GM18520 (cell line): ENCODE results near the gene PITPNM3.

ENCODE experiments used
- ATAC-seq: cut with Tn5 transposase; IDR thresholded peaks from one replicate; pipeline ENCODE4 v1.9.1; 2021; ENCODE audit not compliant: unreplicated experiment

PITPNM3 gene

GRCh38 chr17:6464446-6465041, 91.8 kb downstream of the PITPNM3 start:
- no peak for ATAC-seq

GRCh38 chr17:6463616-6464445, 92.5 kb downstream of the PITPNM3 start:
- ATAC-seq: no peak

- ATAC-seq: no peak
These were observed 93.7 kb downstream of the PITPNM3 start for GRCh38 chr17:6462692-6463091.

DNA sequence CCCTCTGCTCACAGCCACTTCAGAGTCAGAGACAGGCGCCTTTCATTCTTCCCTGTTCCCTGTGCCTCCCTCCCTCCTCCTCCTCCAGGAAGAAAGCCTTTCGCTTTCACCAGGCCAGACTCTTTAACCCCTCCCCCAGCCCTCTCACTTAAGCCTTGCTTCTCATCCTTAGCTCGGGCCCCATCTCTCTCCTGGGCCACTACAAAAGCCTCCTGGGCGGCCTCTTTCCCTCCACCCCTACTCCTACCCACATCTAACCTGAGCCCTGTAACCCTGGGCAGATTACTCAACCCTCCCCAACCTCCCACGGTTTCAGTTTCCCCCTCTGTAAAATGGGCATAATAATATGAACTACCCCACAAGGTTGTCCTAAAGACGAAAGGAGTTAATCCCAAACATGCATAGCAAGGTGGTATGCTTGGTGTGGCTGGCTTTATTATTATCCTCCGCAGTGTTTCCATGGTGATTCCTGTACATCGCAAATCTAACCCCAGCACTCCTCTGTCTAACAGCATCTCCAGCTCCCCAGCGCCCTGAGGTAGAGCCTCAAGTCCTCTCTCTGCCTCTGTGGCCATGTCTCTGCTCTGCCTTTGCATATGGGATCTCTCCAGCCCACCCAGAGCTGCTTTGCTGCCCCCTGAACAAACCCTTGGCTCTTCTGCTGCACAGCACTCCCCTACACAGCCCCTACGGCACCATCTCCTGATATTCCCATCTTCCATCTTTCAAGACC, 94.4 kb downstream of the PITPNM3 start:
- no peak for ATAC-seq

- no peak for ATAC-seq
These were observed 95.1 kb downstream of the PITPNM3 start for GRCh38 chr17:6461246-6461645.

DNA sequence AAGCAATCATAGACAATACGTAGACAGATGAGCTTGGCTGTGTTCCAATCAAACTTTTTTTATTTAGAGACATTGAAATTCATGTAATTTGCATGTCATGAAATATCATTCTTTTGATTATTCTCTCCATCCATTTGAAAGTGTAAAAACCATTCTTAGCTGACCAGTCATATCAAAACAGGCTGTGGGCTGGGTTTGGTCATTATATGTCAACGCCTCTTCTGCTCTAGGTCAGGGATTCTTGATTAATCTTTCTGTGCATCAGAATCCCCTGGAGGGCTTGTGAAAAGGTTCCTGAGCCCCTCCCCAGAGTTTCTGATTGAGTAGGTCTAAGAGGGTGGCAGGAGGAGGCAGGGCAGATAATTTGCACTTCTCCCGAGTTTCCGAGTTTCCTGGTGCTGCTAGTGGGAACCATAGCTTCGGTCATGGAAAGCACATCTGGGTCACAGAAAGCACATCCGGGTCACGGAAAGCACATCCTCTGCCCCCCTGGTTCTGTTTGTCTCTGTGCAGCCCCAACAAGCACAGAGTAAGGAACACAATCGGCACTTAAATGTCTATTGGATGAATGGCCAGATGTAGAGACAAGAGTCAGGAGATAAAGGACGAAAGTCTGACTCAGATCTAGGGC, 95.7 kb downstream of the PITPNM3 start:
- ATAC-seq: no peak

DNA sequence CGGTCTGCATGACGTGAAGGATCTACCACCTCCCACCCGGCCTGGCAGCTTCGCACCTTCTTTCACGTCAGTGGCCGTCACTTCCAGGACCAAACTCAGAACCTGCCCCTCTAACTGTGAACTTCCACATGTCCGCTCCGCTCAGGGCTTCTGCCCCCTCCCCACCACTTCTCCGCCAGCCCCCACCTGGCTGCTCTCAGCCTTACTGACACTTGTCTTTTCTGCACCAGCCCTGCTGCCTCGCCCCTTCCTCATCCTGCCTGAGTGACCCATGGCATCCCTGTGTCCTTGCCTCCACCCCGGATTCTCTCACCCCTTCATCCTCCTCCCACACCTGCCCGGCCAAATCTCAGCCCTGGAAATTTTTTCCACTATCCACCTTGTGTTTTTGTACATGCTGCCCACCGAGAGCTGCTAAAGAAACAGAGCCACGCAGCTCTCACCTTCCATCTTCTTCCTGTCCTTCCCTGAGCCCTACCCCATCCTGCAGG, 97.8 kb downstream of the PITPNM3 start:
- ATAC-seq: no peak

DNA sequence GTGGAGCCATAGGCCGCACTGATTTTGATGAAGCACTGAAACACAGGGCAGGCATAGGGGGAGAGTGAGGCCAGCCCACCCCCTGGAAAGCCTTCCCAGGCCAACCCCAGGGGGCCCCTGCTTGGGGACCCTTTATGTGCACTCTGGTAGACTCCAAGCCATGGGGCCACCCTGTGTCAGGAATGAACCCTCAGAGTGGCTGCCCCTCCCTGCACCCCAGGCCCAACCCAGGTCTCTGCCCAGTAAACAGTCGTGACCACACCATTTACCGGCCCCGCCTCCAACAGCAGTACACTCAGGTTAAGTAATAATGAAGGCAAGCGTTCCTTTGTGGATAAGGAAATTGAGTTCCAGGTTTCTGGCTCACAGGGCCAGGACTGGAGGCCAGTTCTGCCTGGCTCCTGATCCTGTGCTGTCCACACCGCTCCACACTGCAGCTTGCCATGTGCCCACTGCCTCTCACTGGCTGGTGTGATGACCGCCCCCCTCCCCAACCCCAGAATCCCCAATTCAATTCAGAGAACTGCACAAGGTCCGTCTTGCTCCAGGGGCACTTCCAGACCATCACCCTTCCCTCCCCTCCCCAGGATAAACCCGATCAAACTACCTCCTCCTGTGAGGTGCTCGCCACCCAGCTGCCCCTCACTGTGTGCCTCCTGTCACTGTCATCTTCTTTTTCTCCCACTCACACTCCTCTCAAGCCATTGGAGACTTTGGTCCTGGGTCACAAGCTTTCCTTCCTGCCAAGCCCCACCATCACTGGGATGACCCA, 98.5 kb downstream of the PITPNM3 start:
- no peak for ATAC-seq

- ATAC-seq: no peak
These were observed 99.3 kb downstream of the PITPNM3 start for GRCh38 chr17:6456914-6457687.

DNA sequence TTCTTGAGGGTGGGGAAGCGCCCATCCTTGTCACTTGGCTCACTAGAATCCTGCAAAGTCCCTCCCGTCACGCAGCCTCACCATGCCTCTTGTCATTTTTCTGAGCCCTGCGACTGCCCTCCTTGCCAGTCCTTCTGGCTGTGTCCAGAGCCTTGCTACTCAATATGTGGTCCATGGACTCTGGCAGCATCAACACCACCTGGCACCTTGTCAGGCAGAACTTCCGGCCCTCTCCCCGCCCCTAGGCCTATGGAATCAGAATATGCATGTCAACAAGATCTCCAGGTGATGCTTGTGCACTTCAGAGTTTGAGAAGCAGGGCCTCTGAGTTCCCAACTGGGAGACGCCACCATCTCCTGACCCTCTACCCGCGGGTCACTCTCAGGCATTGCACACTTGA, 100.0 kb downstream of the PITPNM3 start:
- no peak for ATAC-seq

DNA sequence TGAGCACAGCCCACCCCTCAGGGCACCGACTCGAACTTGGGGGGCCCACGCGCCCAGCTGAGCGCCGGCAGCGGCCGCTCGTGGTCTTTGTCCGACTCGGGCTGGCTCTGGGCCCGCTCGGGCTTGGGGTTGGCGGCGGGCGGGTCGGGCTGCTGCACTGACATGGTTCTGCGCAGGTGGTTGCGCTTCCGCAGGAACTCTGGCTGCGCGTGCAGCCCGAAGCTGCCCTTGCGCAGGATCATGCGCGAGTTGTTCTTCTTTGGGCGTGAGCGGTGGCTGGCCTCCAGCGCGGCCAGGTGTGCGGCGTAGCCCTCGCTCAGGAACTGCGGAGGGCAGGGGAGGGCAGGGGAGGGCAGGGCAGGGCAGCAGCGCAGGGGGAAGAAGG, 101.0 kb downstream of the PITPNM3 start:
- no peak for ATAC-seq

- ATAC-seq: no peak
These were observed 101.6 kb downstream of the PITPNM3 start for GRCh38 chr17:6454495-6455320.

DNA sequence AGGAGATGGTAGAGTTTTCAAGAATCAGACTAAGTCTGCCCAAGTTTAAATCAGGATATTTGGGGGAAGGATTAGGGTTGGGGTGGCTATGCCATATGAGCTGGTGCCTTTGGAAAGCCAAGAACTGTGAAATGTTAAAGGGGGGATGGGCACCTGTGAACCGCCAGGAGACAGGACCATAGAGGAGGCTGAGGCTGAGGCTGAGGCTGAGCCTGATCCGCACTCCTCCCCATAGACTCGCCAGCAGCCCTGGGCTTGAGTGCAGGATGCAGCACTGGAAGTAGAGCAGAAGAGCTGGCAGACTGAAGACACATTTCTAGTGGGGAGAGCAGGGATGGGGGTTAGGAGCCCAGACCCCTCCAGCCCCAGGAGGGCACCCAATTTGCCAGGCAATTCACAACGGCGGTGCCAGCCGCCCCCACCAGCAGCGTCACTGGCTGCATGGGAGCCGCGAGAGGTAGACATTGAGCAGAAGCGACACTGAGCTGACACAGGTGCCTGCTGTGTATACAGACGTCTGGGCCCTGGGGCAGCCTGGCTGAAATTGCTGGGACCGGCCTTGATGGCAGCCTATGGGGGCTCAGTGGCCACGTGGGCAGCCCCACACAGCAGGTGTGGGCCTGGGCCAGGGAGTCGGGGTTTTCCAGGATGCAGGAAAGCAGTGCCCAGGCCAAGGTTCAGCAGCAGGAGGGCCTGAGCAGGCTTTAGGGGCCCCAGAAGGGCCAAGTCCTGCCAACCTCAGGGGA, 102.9 kb downstream of the PITPNM3 start:
- no peak for ATAC-seq

DNA sequence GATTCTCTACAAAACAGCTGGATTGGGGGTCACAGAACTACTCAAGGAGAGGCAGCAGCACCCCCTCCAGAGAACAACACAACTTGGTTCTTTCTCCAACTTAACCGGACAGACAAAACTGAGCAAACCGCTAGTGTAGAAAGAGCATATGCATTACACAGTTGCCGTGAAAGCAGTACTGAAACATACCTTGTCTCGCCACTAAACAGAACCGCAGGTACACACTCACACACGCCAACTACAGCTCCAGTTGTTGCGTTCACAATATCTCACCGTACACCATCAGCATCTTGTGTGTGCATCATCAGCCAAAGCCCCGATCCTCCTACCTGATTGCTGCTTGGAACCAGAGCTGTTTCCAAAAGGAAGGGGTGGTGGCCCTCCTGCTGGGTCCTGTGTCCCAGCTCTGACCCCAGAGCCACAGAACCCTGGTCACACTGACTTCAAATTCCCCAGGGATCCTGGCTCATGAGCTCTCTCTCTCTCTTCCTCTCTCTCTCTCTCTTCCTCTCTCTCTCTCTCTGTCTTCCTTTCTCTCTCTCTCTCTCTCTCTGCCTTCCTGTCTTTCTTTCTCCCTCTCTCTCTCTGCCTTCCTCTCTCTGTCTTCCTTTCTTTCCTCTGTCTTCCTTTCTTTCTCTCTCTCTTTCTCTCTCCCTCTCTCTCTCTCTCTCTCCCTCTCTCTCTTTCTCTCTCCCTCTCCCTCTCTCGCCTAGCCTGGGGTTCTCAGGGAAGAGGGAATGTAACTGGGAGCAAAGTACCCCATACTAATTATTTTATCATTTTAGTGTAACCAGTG, 103.7 kb downstream of the PITPNM3 start:
- no peak for ATAC-seq

DNA sequence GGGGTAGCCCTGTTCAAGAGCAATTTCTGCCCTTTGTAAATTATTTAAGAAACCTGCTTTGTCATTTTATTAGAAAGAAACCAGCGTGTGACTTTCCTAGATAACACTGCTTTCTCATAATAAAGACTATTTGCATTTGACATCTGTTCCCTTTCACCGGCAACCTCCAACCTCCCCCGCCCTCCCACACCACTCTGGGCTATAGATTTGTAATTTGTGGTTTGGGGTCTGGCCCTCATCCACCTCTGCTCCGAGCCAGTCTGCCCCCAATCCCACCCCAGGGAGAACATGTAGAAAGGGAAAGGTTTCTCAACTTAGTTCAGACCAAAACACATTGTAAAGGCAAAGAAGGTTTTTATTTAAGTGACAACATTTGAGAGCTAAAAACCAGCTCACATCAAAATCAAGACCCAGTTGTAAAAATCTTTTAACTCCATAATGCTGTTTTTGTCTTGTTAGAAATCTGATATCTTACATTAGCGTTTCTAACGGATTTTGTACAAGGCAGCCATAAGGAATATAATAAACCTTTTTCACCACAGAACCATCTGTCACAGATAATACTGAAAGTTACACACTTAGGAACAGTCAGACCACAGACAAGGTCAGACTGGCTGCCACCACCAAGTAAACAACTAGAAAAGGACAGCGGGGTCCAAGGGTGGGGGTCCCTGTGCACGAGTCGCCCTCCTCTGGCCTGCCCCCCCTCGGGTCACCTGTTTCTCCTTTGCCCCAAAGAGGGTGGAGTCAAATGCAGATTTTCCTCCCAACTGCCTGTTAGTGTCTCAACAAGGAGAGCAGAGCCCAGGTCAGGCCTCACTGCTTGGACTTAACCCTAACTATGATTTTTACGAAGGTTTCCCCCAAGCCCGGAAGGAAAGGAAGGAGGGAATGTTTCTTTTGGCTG, 105.2 kb downstream of the PITPNM3 start:
- ATAC-seq: no peak

DNA sequence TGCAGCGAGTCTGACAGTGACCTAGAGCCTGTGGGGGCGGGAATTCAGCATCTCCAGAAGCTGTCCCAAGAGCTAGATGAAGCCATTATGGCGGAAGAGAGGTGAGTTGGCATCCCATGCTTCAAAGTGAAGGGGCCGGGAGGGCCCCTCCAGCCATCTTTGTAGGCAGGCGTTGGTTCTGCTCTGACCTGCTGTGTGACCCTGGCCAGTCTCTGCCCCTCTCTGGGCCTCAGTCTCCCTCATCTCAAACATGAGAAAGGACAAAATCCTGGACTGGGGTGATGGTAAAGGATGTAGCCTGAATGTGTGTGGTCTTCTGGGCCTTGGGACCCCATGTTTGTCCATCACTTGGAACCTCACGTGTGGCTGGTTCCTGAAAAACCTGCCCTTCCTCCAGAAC, 107.0 kb downstream of the PITPNM3 start:
- ATAC-seq: no peak
